Activated naive CD8-positive, alpha-beta T cell (primary cell): ENCODE results near the gene MBD1.
"Not testable (repeated sequence)": the region's sequence is repeated elsewhere in the genome, so short reads cannot be mapped to it uniquely, and the experiment has no call there.

ENCODE experiments used
- H3K27ac Mint-ChIP-seq: one replicate; pipeline ENCODE4 v1.8.0; 2021; ENCODE audit warnings: mixed read lengths
- H3K27me3 Mint-ChIP-seq: one replicate; pipeline ENCODE4 v1.8.0; 2021; ENCODE audit warnings: mixed read lengths
- H3K36me3 Mint-ChIP-seq: one replicate; pipeline ENCODE4 v1.8.0; 2021; ENCODE audit warnings: mixed read lengths
- H3K4me1 Mint-ChIP-seq: one replicate; pipeline ENCODE4 v1.8.0; 2021; ENCODE audit warnings: low read depth, mixed read lengths
- H3K4me3 Mint-ChIP-seq: one replicate; pipeline ENCODE4 v1.8.0; 2021; ENCODE audit warnings: mild to moderate bottlenecking, mixed read lengths
- H3K9me3 Mint-ChIP-seq: one replicate; pipeline ENCODE4 v1.8.0; 2021; ENCODE audit warnings: low read depth, mixed read lengths

MBD1 gene

DNA sequence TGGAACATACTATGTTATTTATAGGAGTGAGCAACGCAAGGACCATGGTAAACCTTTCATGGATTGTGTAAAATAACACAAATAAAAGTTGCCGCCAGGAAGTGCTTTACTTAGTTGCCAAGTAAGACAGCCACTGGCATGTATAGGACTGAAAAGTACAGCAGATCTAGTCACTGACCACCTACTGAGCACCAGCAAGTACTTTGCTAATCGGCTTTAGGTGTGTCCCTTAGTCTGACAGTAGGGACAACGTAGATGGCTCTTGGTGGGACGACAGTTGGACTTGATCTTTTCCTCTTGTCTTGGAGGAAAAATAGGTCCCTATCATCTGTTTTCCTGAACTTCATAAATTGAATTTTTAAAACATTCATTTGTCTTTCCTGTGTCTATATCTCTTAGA, 19.8 kb upstream of the MBD1 start:
- H3K27ac Mint-ChIP-seq, result no peak overlapping the region
- H3K36me3 Mint-ChIP-seq, result peaks cover 7% of the 10 kb centered on the region
- peaks cover 17% of the 10 kb centered on the region for H3K27me3 Mint-ChIP-seq

DNA sequence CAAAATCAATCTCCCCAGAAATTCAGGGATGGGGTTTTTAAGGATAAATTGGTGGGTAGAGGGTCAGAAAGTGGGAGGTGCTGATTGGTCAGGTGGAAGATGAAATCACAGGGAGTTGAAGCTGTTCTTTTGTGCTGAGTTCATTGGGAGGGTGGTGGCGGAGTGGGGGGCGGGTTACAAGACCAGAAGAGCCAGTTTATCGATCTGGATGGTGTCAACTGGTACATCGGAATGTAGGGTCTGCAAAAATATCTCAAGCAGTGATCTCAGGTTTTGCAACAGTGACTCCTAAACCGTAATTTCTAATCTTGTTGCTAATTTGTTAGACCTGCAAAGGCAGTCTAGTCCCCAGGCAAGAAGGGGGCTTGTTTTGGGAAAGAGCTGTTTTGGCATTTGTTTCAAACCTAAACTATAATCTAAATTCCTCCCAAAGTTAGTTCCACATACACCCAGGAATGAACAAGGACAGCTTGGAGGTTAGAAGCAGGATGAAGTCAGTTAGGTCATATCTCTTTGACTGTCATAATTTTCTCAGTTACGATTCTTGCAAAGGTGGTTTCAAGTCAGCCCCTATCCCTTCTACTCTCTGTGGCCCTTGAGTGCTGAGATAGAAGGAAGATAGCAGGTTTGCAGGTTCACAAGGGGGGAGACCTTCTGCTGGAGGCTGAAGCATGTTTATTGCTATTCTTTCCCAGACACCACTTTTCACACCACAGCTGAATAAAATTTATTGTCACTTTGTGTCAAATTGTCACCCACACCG, 18.5 kb upstream of the MBD1 start:
- Mint-ChIP-seq H3K4me3 (peak overlapping the region; percentile 35), H3K4me1 (peaks cover 7% of the 10 kb centered on the region), H3K27me3 (peaks cover 14% of the 10 kb centered on the region), H3K36me3 (peaks cover 3% of the 10 kb centered on the region), H3K27ac (no peak overlapping the region), H3K9me3 (no peaks in the 10 kb centered on the region)

More for the DNA sequence above, 19.8 kb upstream of the MBD1 start:
- Mint-ChIP-seq H3K4me1 (peaks cover 7% of the 10 kb centered on the region), H3K4me3 (no peak overlapping the region), H3K9me3 (no peaks in the 10 kb centered on the region)

DNA sequence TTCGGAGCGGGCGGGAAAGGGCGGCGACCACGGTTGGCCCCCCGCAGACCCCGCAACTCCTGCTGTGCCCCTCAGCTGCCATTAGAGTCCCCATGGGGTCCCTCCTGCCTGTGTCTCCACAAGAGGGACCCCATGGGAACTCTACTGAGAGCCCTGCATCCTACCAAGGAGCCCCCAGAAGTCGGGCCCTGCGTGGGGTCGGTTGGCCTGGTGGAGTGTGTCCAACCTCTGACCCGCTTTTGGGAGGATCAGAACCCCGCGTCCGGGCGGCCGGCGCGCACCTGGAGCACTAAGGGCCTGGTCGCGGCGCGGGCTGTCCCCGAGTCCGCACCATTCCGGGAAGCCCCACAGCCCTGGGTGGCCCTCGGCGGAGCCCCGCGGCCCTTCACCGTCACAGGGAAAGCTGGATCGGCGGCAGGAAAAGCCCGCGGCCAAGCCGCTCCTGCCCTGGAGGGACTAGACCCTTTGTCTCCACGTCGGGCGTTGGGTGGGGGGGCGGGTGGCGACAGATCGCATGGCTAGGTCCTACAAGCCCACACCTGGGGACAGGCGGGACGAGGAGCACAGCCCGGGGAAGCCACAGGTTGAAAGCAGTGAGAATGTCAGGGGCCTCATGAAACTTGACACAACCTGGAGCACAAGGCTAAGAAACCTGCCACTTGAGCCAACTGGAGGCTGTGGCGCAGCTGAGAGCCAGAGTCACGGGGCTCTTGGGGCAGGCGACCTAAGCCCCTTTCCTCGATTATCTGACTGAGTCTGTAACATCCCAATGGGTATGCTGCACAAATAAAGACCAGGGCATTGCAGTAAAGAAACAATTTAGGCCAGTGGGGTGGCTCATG, 17.3 kb upstream of the MBD1 start:
- no peaks in the 10 kb centered on the region for H3K9me3 Mint-ChIP-seq
- peaks cover 7% of the 10 kb centered on the region for H3K4me1 Mint-ChIP-seq
- no peak overlapping the region for H3K27ac Mint-ChIP-seq
- peak overlapping the region; percentile 87 for H3K4me3 Mint-ChIP-seq
- H3K36me3 Mint-ChIP-seq, result peaks cover 3% of the 10 kb centered on the region
- H3K27me3 Mint-ChIP-seq, result peaks cover 10% of the 10 kb centered on the region

DNA sequence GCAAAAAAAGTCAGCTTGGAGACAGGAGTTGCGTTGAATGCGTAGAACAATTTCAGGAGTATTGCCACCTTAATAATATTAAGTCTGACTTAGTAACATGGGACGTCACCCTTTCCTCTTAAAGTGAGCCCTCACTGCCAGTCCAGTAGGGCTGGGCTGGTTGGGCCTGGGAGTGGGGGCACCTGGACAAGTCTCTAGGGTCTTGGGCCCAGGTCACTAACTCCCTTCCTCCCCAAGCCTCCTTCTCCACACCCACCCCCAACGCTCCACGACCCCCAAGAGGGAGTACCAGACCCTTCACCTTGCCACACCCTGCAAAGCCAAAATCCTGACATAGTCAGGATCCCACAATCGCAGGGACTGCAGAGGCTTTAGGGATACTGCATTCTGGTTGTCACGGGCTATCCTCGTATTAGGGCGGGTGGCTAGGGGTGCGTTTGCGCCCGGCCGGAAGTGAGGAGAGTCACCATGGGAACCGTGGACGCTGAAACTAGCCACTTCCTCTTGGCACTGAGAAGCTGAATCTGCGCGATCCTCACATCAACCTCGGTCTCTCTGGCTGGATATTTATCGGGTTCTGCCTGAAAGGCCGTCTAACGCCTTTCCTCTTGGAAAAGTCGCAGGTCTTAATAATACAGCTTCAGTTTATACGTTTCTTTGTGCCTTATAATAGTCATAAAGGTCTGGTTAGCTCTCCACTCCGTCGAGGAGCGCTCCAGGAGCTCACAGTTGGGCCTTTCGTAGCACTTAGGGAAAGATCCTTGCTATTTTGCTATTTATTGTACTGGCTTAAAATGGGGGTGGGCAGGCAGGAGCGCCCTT, 16.5 kb upstream of the MBD1 start:
- Mint-ChIP-seq H3K27ac (no peak overlapping the region), H3K4me1 (peaks cover 7% of the 10 kb centered on the region), H3K27me3 (peaks cover 8% of the 10 kb centered on the region), H3K36me3 (peaks cover 3% of the 10 kb centered on the region), H3K9me3 (no peaks in the 10 kb centered on the region), H3K4me3 (peak overlapping the region; percentile 87)

DNA sequence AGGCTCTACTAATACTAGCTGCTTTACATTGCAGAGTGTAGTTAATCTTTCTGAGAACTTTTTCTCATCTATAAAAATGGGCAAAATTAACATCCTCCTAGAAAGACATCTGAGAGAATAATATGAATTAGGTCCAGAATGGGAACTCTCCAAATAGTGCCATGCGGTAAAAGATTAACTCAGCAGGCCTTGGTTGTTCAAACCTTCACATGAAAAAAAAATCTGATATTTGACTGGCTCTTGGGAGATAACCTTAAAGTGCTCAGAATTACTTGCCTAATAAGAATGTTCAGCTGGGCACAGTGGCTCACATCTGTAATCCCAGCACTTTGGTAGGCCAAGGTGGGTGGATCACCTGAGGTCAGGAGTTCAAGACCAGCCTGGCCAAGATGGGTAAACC, 11.7 kb upstream of the MBD1 start:
- Mint-ChIP-seq H3K9me3 (no peaks in the 10 kb centered on the region), H3K4me3 (no peak overlapping the region), H3K36me3 (peaks cover 3% of the 10 kb centered on the region)

DNA sequence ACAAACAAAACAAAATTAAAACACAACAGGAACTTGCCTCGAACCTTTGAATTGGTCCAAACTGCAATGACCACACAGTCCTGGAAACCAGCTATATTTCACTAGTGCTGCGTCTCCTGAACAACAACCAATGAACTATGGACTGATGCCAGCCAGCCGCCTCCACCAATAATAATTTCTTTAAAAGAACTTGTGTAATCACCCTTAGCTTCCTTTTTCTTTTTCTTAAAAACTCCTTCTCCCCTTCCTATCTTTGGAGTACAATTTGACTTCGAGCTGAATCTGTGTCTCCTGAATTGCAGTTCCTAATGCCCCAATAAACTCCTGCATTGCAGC, 7.8 kb upstream of the MBD1 start:
- H3K27me3 Mint-ChIP-seq, result no peaks in the 10 kb centered on the region
- H3K4me3 Mint-ChIP-seq, result peak overlapping the region; percentile 74
- H3K4me1 Mint-ChIP-seq, result peaks cover 20% of the 10 kb centered on the region
- H3K9me3 Mint-ChIP-seq, result no peaks in the 10 kb centered on the region
- peaks cover 7% of the 10 kb centered on the region for H3K36me3 Mint-ChIP-seq
- peak overlapping the region; percentile 66 for H3K27ac Mint-ChIP-seq

More for the DNA sequence above, 11.7 kb upstream of the MBD1 start:
- Mint-ChIP-seq H3K27ac (no peak overlapping the region), H3K4me1 (peaks cover 7% of the 10 kb centered on the region), H3K27me3 (peaks cover 1% of the 10 kb centered on the region)

DNA sequence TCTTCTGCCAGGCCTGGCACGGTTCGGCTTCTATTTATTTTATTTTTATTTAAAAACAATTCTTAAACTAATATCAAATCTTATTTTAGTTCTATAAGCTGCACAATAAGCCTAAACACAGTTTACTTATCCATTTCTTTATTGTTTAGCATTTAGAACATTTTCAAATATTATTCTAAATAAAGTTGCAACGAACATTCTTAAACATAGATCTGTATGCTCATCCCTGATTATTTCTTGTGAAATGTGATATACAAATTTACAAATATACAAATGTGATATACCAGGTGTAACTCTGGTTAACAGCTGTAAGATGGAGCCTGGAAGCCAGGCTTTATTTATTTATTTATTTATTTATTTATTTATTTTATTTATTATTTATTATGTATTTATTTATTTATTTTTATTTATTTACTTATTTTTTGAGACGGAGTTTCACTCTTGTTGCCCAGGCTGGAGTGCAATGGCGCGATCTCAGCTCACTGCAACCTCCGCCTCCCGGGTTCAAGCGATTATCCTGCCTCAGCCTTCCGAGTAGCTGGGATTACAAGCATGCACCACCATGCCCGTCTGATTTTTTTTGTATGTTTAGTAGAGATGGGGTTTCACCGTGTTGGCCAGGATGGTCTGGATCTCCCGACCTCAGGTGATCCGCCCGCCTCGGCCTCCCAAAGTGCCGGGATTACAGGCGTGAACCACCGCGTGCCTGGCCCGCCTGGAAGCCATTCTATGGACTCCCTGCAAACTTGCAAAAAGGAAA, 7.2 kb upstream of the MBD1 start:
- not testable (repeated sequence) for H3K27me3 Mint-ChIP-seq, H3K9me3 Mint-ChIP-seq, H3K36me3 Mint-ChIP-seq
- Mint-ChIP-seq H3K4me1 (peaks cover 20% of the 10 kb centered on the region), H3K4me3 (peak overlapping the region; percentile 99), H3K27ac (peak overlapping the region; percentile 97)

DNA sequence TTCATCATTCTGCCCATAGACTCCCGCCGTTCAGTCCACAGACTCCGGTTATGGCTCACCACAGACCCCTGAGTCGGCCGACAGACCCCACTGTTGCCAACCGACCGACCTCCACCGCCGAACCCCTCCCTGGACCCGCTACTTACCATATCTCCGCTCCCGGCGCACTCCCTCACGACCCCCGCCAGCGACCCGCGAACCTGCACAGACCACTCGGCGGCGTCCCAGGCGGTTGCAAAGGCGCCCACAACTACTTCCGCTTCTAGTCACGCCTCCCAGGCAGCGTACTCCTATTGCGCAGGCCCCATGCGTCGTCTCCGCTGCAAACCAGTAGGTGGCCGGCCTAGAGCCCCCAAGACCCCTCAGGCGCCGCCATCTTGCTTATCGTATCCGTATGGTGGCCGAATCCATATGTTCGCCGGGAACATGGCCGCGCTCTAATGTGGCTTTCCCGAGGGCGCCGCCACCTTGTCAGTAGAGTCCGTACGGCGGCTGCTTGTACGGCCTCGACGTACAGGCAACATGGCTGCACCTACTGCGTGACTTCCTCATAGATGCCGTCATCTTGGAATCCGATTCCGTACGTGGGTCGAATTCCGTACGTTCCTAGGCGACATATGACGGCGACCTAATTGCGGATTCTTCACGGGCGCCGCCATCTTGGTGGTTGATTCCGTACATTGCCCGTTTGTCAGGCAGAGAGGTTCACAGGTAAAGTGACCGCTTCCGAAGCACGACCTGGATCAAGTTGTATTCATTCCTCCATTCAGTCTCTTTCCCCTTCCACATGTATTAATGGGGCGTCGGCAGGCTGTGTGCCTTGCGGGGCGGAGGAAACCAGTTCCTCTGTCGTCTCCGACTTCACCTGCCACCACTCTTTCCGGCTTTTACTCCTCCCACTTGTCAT, 6.4 kb upstream of the MBD1 start, which contains the start of gene CXXC1:
Gene CXXC1, minus strand, starts transcription at position 252 of the 907 bp plus-strand sequence. Its CDS starts 103 bp downstream, at position 149.
- Mint-ChIP-seq H3K9me3 (no peaks in the 10 kb centered on the region), H3K27me3 (no peaks in the 10 kb centered on the region), H3K4me3 (peak within 1 kb of the TSS; percentile 99), H3K4me1 (peaks cover 23% of the 10 kb centered on the region), H3K27ac (peak within 1 kb of the TSS; percentile 97), H3K36me3 (peaks cover 14% of the 10 kb centered on the region)

DNA sequence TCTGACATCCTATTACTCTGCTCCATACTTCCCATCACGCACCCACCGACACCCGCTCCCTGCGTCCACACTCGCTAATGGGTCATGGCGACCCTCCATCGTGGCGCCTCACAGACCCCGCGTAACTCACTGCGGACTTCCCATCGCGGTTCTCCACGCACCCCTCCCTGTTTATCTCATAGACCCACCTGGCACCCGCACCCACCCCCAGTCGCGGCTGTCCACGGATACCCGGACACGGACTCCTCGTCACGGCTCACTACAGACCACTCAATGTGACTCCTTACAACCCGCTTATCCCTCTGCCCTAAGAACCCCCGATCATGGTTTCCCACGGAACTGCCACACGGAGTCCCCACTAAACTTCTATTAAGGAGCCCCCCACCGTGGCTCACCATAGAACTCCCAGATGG, 5.7 kb upstream of the MBD1 start:
- Mint-ChIP-seq H3K4me1 (peaks cover 23% of the 10 kb centered on the region), H3K27me3 (no peaks in the 10 kb centered on the region), H3K27ac (peak overlapping the region; percentile 97), H3K9me3 (no peaks in the 10 kb centered on the region), H3K4me3 (peak overlapping the region; percentile 99), H3K36me3 (peaks cover 14% of the 10 kb centered on the region)

DNA sequence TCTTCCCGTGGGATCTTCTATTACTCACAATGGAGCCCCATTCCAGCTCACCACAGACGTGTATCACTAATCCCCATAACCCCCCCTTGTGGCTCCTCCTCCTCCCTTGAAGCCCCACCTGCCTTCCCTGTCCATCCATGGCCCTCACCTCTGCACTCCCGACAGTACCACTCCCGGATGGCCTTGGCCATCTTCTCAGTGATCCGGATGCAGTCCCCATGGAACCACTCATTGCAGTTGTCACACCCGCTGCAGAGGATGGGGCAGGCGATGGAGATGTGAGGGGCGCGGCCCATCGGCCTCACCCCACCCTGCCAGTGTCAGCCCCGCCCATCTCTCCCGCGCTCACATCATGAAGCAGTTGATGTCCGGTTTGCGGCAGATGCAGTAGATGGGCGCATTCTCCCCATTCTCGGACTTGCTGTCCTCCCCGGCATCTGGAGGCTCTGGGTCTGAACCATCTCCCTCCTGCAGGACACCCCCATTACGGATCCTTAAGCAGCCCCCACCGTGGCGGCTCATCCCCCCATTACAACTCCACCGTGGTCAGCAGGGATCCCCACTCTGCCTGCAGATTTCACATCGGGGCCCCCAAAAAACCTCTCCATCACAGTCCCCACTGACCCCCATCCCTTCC, 5.2 kb upstream of the MBD1 start:
- H3K27ac Mint-ChIP-seq, result peak overlapping the region; percentile 97
- no peaks in the 10 kb centered on the region for H3K27me3 Mint-ChIP-seq
- peak overlapping the region; percentile 99 for H3K4me3 Mint-ChIP-seq
- no peaks in the 10 kb centered on the region for H3K9me3 Mint-ChIP-seq
- H3K36me3 Mint-ChIP-seq, result peaks cover 14% of the 10 kb centered on the region
- peaks cover 23% of the 10 kb centered on the region for H3K4me1 Mint-ChIP-seq

DNA sequence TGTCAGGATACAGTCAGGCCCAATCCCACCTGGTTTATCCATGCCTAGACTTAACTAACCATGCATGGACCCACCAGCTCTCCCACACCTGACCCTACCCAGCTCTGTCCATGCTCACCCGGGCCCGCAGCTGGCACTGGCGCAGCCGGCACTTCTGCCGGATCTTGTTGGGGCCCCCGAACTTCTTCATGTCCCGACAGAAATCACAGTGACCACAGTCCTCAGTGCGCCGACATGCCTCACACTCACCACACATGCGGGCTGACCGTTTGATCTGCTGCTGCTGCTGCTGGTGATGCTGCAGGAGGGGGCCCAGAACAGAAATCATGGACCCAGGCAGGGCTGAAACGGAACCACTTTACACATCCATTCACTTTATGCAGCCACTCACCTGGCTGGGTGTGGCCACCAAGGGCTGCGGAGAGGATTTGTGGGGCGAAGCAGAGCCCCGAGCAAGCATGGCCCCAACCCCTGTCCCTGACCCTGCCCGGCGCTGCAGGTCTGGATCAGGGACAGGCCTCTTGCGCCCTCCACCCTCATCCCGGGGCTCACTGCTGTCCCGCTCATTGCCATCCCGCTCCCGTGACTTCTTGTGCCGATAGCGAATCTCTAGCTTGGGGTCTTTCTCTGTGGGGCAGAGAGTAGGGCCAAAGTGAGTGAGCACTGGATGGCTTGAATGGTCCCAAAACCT, 4.5 kb upstream of the MBD1 start:
- no peaks in the 10 kb centered on the region for H3K9me3 Mint-ChIP-seq
- peaks cover 29% of the 10 kb centered on the region for H3K4me1 Mint-ChIP-seq
- peak overlapping the region; percentile 97 for H3K27ac Mint-ChIP-seq
- peak overlapping the region; percentile 99 for H3K4me3 Mint-ChIP-seq
- peaks cover 14% of the 10 kb centered on the region for H3K36me3 Mint-ChIP-seq
- no peaks in the 10 kb centered on the region for H3K27me3 Mint-ChIP-seq

DNA sequence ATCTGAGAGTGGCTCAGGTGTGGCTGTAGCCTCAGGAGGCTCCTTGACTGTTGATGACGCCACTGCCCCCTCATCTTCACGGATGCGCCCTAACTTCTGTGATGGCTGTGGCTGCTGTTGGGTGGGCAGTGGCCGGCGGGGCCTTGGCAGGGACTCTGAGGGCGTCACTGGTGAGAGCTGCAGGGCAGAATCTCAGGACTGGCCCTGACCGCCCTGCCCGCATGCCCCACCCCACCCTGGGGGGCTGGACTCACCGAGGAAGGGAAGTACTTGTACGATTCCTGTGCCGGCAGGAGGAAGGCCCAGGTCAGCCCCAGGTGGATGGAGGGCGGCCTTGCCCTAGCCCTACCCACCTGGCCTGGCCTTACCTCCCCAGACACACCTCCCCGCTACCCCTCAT, 3.7 kb upstream of the MBD1 start:
- Mint-ChIP-seq H3K27me3 (no peaks in the 10 kb centered on the region), H3K36me3 (peaks cover 14% of the 10 kb centered on the region), H3K9me3 (no peaks in the 10 kb centered on the region), H3K27ac (no peak overlapping the region), H3K4me1 (peaks cover 36% of the 10 kb centered on the region), H3K4me3 (no peak overlapping the region)
